Panc1 (cell line): ENCODE measurements around the gene FYCO1. TPM values are rescaled to one million over a fixed set of nuclear protein-coding genes. Genes with fewer than 3 reads are reported as not detected.
A peak's percentile ranks its signal among the peaks of the same experiment; 100 is the strongest.

Experiments used
- ATAC-seq: fragments of 200-7000 bp; cut with Tn5 transposase; 2 replicates; pipeline ENCODE4 v1.9.1; 2020; ENCODE audit warnings: mild to moderate bottlenecking, moderate library complexity
- BruUV-seq: library from RNA; stranded (reverse); fragments of 400-500 nt; replicated peaks from 2 replicates; lab custom pipeline; 2021; lab: Mats Ljungman, UMichigan
- CTCF ChIA-PET: fragments of 300-600 bp; sonication (Branson Sonifier 250); formaldehyde crosslinking; loops from one replicate; lab custom pipeline; 2022; ENCODE audit warnings: antibody characterized with exemption; lab: Charles Lee
- POLR2A ChIA-PET: fragments of 300-600 bp; sonication (Branson Sonifier 250); formaldehyde crosslinking; loops from one replicate; lab custom pipeline; 2022; ENCODE audit warnings: antibody characterized with exemption; lab: Charles Lee
- DNase-seq: peaks from one replicate; pipeline ENCODE4 v3.0.0-alpha.2; 2010; ENCODE audit warnings: low read depth, low spot score
- H3K27ac ChIP-seq: 2 replicates; pipeline ENCODE4 v1.5.1; 2011; ENCODE audit warnings: mild to moderate bottlenecking, low read length, inconsistent platforms
- H3K27me3 ChIP-seq: fragments of 200-500 bp; sonication (Bioruptor generic); 2 replicates; pipeline ENCODE4 v1.6.0; 2014; ENCODE audit warnings: low read length, inconsistent platforms; ENCODE audit not compliant: control insufficient read depth, insufficient read depth
- H3K36me3 ChIP-seq: fragments of 200-500 bp; sonication (Bioruptor generic); 2 replicates; pipeline ENCODE4 v1.5.1; 2014; ENCODE audit warnings: inconsistent platforms, mild to moderate bottlenecking, low read length, moderate library complexity; ENCODE audit not compliant: control insufficient read depth, insufficient read depth
- H3K4me1 ChIP-seq: 2 replicates; pipeline ENCODE4 v1.5.1; 2011; ENCODE audit warnings: inconsistent platforms, mild to moderate bottlenecking, low read length, moderate library complexity; ENCODE audit not compliant: control insufficient read depth, insufficient read depth
- H3K4me3 ChIP-seq, 2 experiments: 2 replicates each; pipeline ENCODE4 v1.5.1; 2011 to 2012; ENCODE audit warnings: low read depth in 2 of 2, low read length in 2 of 2, mild to moderate bottlenecking in 2 of 2, inconsistent platforms in 1 of 2, moderate library complexity in 1 of 2
- H3K9me3 ChIP-seq: fragments of 200-500 bp; sonication (Bioruptor generic); 2 replicates; pipeline ENCODE4 v1.5.1; 2014; ENCODE audit warnings: low read depth, mild to moderate bottlenecking, inconsistent platforms, low read length, moderate library complexity; ENCODE audit not compliant: control insufficient read depth, insufficient read depth
- POLR2AphosphoS5 ChIP-seq: IDR thresholded peaks from 2 replicates; pipeline ENCODE4 v1.6.1; 2012; ENCODE audit warnings: mild to moderate bottlenecking, low read depth, low read length, moderate library complexity
- REST ChIP-seq, 2 experiments: IDR thresholded peaks; 2 replicates each; pipeline ENCODE4 v1.6.1; 2011 to 2012; ENCODE audit warnings: low read depth in 2 of 2, control low read depth in 1 of 2, low read length in 1 of 2, mild to moderate bottlenecking in 1 of 2, moderate library complexity in 1 of 2; ENCODE audit not compliant: insufficient read depth in 1 of 2
- SIN3A ChIP-seq: IDR thresholded peaks from 2 replicates; pipeline ENCODE4 v1.6.1; 2012; ENCODE audit warnings: low read depth, mild to moderate bottlenecking, low read length, moderate library complexity, borderline replicate concordance; ENCODE audit not compliant: insufficient read depth
- TCF7L2 ChIP-seq: IDR thresholded peaks from 2 replicates; pipeline ENCODE4 v1.6.1; 2011; ENCODE audit warnings: mild to moderate bottlenecking, low read depth, low read length, inconsistent platforms
- in situ Hi-C: cut with HindIII; loops from 2 replicates; pipeline ENCODE4 v1.10.0; 2016; ENCODE audit warnings: low sequenced_read_pairs, low pct_unique_long_range_greater_than_20kb
- intact Hi-C: fragments of 100-400 bp; cut with micrococcal nuclease; formaldehyde crosslinking; loops from one replicate; pipeline ENCODE4 v1.10.0; 2022; ENCODE audit not compliant: unreplicated experiment
- total RNA-seq: library from RNA; stranded (reverse); gene quantifications from one replicate; pipeline ENCODE4 v1.2.1, GENCODE V29; 2021; ENCODE audit not compliant: unreplicated experiment
- TF ChIP-seq, protein P1 (sequence below): fragments of 450-650 bp; IDR thresholded peaks from 2 replicates; pipeline ENCODE4 v1.5.1; 2017; ENCODE audit warnings: mild to moderate bottlenecking

Gene FYCO1
- total RNA-seq, 1 experiment from 2014 or later = 8.7 TPM

GRCh38 chr3:45906681-45907407 is 88.8 kb downstream of the FYCO1 start:
- ATAC-seq = no peak
- H3K36me3 ChIP-seq = no peaks in the 10 kb centered on the region
- ChIA-PET CTCF (no interaction called here), POLR2A (no interaction called here)
- no peak overlapping the region for H3K4me3 ChIP-seq
- H3K27ac ChIP-seq = no peak overlapping the region
- no TSS peak for BruUV-seq
- in situ Hi-C loops = no loop called here
- DNase-seq = no peak
- H3K9me3 ChIP-seq = no peaks in the 10 kb centered on the region
- intact Hi-C loops = no loop called here
- TF ChIP-seq, protein P1, sequence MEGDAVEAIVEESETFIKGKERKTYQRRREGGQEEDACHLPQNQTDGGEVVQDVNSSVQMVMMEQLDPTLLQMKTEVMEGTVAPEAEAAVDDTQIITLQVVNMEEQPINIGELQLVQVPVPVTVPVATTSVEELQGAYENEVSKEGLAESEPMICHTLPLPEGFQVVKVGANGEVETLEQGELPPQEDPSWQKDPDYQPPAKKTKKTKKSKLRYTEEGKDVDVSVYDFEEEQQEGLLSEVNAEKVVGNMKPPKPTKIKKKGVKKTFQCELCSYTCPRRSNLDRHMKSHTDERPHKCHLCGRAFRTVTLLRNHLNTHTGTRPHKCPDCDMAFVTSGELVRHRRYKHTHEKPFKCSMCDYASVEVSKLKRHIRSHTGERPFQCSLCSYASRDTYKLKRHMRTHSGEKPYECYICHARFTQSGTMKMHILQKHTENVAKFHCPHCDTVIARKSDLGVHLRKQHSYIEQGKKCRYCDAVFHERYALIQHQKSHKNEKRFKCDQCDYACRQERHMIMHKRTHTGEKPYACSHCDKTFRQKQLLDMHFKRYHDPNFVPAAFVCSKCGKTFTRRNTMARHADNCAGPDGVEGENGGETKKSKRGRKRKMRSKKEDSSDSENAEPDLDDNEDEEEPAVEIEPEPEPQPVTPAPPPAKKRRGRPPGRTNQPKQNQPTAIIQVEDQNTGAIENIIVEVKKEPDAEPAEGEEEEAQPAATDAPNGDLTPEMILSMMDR = peak; percentile 58; the same call in 1 of the 2 replicates
- TF ChIP-seq REST (IDR thresholded peaks at IDR 0.05; ENCODE audit: insufficient read depth in 1 of 2, low read depth in 2 of 2, low read length in 1 of 2) = no peak
- TF ChIP-seq SIN3A = no peak
- no peak for TF ChIP-seq POLR2AphosphoS5
- no peaks in the 10 kb centered on the region for H3K4me1 ChIP-seq
- no peaks in the 10 kb centered on the region for H3K27me3 ChIP-seq

DNA sequence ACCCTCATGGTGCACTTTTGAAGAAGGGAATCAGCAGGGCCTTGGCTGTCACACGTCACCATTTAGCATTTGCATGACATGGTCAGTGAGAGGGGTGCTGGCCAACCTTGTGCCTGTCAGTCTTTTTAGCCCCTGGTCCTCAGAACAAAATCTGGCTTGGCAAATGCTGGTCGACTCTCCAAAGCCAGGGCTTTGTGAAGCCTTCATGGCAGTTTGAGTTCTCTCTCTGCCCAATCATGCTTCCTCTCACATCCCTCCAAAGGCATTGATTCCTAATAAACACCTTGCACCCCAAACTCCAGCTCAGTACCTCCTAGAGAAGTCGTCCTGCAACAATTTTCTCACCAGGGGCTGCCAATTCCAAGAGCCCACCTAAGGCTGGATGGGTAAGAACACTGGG is 89.9 kb downstream of the FYCO1 start:
- ATAC-seq (no peak), DNase-seq (no peak)
- intact Hi-C loops (no loop called here), in situ Hi-C loops (no loop called here)
- H3K27ac ChIP-seq = no peak overlapping the region
- ChIA-PET POLR2A (no interaction called here), CTCF (no interaction called here)
- no peak for TF ChIP-seq SIN3A
- TF ChIP-seq TCF7L2 = no peak
- TF ChIP-seq POLR2AphosphoS5 = no peak
- no peak for TF ChIP-seq REST (IDR thresholded peaks at IDR 0.05; ENCODE audit: insufficient read depth in 1 of 2, low read depth in 2 of 2, low read length in 1 of 2)
- TF ChIP-seq, protein P1 = no peak
- BruUV-seq = no TSS peak
- no peaks in the 10 kb centered on the region for H3K27me3 ChIP-seq
- H3K9me3 ChIP-seq = no peaks in the 10 kb centered on the region
- H3K4me1 ChIP-seq = no peaks in the 10 kb centered on the region
- no peak overlapping the region for H3K4me3 ChIP-seq
- no peaks in the 10 kb centered on the region for H3K36me3 ChIP-seq
